ENCODE measurements around the gene RTP5. TPM values are rescaled to one million over a fixed set of nuclear protein-coding genes. Genes with fewer than 3 reads are reported as not detected.
"Not testable (repeated sequence)": the region's sequence is repeated elsewhere in the genome, so short reads cannot be mapped to it uniquely, and the experiment has no call there.

RTP5 gene
- total RNA-seq (2022) (not detected in 2 replicates), Bru-seq, nascent RNA (not detected), BruChase-seq, experiment 1, labeled RNA remaining after a 2-hour chase (not detected), BruChase-seq, experiment 2, labeled RNA remaining after a 6-hour chase (not detected)
- long read RNA-seq: 0 reads

- no peak within 1 kb of the TSS for H3K4me3 Mint-ChIP-seq (ENCODE audit: unreplicated experiment)
- no peak for DNase-seq
- Histone ChIP-seq H3K36me3 (ENCODE audit: control insufficient read depth, insufficient read depth, low read length) (no peaks in the 10 kb centered on the region), H3K4me1 (no peaks in the 10 kb centered on the region), H3K27me3 (replicated peaks; ENCODE audit: control insufficient read depth, insufficient read depth, low read length) (no peaks in the 10 kb centered on the region), H3K4me3 (ENCODE audit: low read depth, low read length) (no peak within 1 kb of the TSS), H3K9me3 (no peaks in the 10 kb centered on the region)
- CTCF ChIA-PET: no interaction called here
- peaks cover 16% of the 10 kb centered on the region for H3K9me3 Mint-ChIP-seq (ENCODE audit: unreplicated experiment)
- BruUV-seq (replicated peaks): no TSS peak
- intact Hi-C loops (cut with micrococcal nuclease; ENCODE audit: unreplicated experiment): no loop called here
- TF ChIP-seq CTCF (IDR thresholded peaks at IDR 0.05; ENCODE audit: insufficient read depth in 1 of 2, low read depth in 1 of 2, low read length in 1 of 2, severe bottlenecking in 1 of 2, unreplicated experiment in 1 of 2): no peak
- POLR2A ChIA-PET: interaction anchor here (0.6 kb wide), 1 partner anchor 54 kb away, joined by 3 read pairs; no protein-coding TSS in a partner anchor
- no peak within 1 kb of the TSS for H3K27ac Mint-ChIP-seq (ENCODE audit: unreplicated experiment)
- peaks cover 6% of the 10 kb centered on the region for H3K36me3 Mint-ChIP-seq (ENCODE audit: insufficient read depth, unreplicated experiment)
- peaks cover 10% of the 10 kb centered on the region for H3K4me1 Mint-ChIP-seq (ENCODE audit: low read depth, unreplicated experiment)
- no peaks in the 10 kb centered on the region for H3K27me3 Mint-ChIP-seq (ENCODE audit: insufficient read depth, unreplicated experiment)
Measured at GRCh38 chr2:241869087-241869961, at the start of gene RTP5. TSS of gene RTP5 (plus strand) at chr2:241869729. CDS start at chr2:241869757, 28 bp downstream.

- H3K27me3 Mint-ChIP-seq (ENCODE audit: insufficient read depth, unreplicated experiment); BruUV-seq (replicated peaks); DNase-seq; POLR2A ChIA-PET; intact Hi-C loops (cut with micrococcal nuclease; ENCODE audit: unreplicated experiment); H3K4me3 Mint-ChIP-seq (ENCODE audit: unreplicated experiment); H3K4me1 Mint-ChIP-seq (ENCODE audit: low read depth, unreplicated experiment); H3K9me3 ChIP-seq; H3K36me3 ChIP-seq (ENCODE audit: control insufficient read depth, insufficient read depth, low read length); H3K27ac Mint-ChIP-seq (ENCODE audit: unreplicated experiment); H3K4me3 ChIP-seq (ENCODE audit: low read depth, low read length); H3K4me1 ChIP-seq; H3K27me3 ChIP-seq (replicated peaks; ENCODE audit: control insufficient read depth, insufficient read depth, low read length); CTCF ChIA-PET: not testable (repeated sequence)
- peaks cover 21% of the 10 kb centered on the region for H3K9me3 Mint-ChIP-seq (ENCODE audit: unreplicated experiment)
- H3K36me3 Mint-ChIP-seq (ENCODE audit: insufficient read depth, unreplicated experiment): peaks cover 28% of the 10 kb centered on the region
Measured at GRCh38 chr2:241819947-241820624, 49.4 kb upstream of the RTP5 start.

GRCh38 chr2:241820625-241821384 is 48.7 kb upstream of the RTP5 start:
- no peaks in the 10 kb centered on the region for H3K36me3 ChIP-seq (ENCODE audit: control insufficient read depth, insufficient read depth, low read length)
- POLR2A ChIA-PET: no interaction called here
- no peak for DNase-seq
- H3K4me3 ChIP-seq (ENCODE audit: low read depth, low read length): no peak overlapping the region
- peaks cover 24% of the 10 kb centered on the region for H3K36me3 Mint-ChIP-seq (ENCODE audit: insufficient read depth, unreplicated experiment)
- no peak overlapping the region for H3K27ac Mint-ChIP-seq (ENCODE audit: unreplicated experiment)
- CTCF ChIA-PET: no interaction called here
- no peaks in the 10 kb centered on the region for H3K4me1 ChIP-seq
- BruUV-seq (replicated peaks): no TSS peak
- peaks cover 4% of the 10 kb centered on the region for H3K27me3 Mint-ChIP-seq (ENCODE audit: insufficient read depth, unreplicated experiment)
- H3K9me3 Mint-ChIP-seq (ENCODE audit: unreplicated experiment): peaks cover 21% of the 10 kb centered on the region
- no peaks in the 10 kb centered on the region for H3K27me3 ChIP-seq (replicated peaks; ENCODE audit: control insufficient read depth, insufficient read depth, low read length)
- no peaks in the 10 kb centered on the region for H3K9me3 ChIP-seq
- H3K4me1 Mint-ChIP-seq (ENCODE audit: low read depth, unreplicated experiment): no peaks in the 10 kb centered on the region
- TF ChIP-seq CTCF (IDR thresholded peaks at IDR 0.05; ENCODE audit: insufficient read depth in 1 of 2, low read depth in 1 of 2, low read length in 1 of 2, severe bottlenecking in 1 of 2, unreplicated experiment in 1 of 2): no peak
- intact Hi-C loops (cut with micrococcal nuclease; ENCODE audit: unreplicated experiment): no loop called here
- no peak overlapping the region for H3K4me3 Mint-ChIP-seq (ENCODE audit: unreplicated experiment)
